Endothelial cell (in vitro differentiated cells): Measurements from ENCODE around the gene PPP1R10. TPM values are rescaled to one million over a fixed set of nuclear protein-coding genes. Genes with fewer than 3 reads are reported as not detected.
"Not testable (repeated sequence)": the region's sequence is repeated elsewhere in the genome, so short reads cannot be mapped to it uniquely, and the experiment has no call there.

ENCODE experiments used
- DNase-seq: peaks from one replicate; pipeline ENCODE4 v3.0.0; 2021; ENCODE audit warnings: low spot score
- H3K27ac Mint-ChIP-seq: one replicate; pipeline ENCODE4 v1.8.0; 2021; ENCODE audit warnings: mixed read lengths, inconsistent platforms; ENCODE audit not compliant: unreplicated experiment
- H3K27me3 Mint-ChIP-seq: one replicate; pipeline ENCODE4 v1.8.0; 2021; ENCODE audit warnings: mild to moderate bottlenecking, moderate library complexity, mixed read lengths, inconsistent platforms; ENCODE audit not compliant: unreplicated experiment
- H3K36me3 Mint-ChIP-seq: one replicate; pipeline ENCODE4 v1.8.0; 2021; ENCODE audit warnings: mild to moderate bottlenecking, low read depth, mixed read lengths, inconsistent platforms; ENCODE audit not compliant: unreplicated experiment
- H3K4me1 Mint-ChIP-seq: one replicate; pipeline ENCODE4 v1.8.0; 2021; ENCODE audit warnings: mild to moderate bottlenecking, mixed read lengths, inconsistent platforms; ENCODE audit not compliant: unreplicated experiment
- H3K4me3 Mint-ChIP-seq: one replicate; pipeline ENCODE4 v1.8.0; 2021; ENCODE audit warnings: mild to moderate bottlenecking, mixed read lengths, inconsistent platforms; ENCODE audit not compliant: unreplicated experiment
- H3K9me3 Mint-ChIP-seq: one replicate; pipeline ENCODE4 v1.8.0; 2021; ENCODE audit warnings: mixed read lengths, inconsistent platforms; ENCODE audit not compliant: unreplicated experiment
- CTCF ChIP-seq: fragments of 200-600 bp; sonication (generic); IDR thresholded peaks from one replicate; pipeline ENCODE4 v1.5.0; 2021; ENCODE audit warnings: antibody characterized with exemption; ENCODE audit not compliant: unreplicated experiment
- total RNA-seq: library from RNA; stranded (reverse); fragmentation: NEBNext Ultra II Directional; extraction: Animal tissue kit (Norgen Biotek cat#: 25700); gene quantifications from one replicate; pipeline ENCODE4 v1.2.1, GENCODE V29; 2021; ENCODE audit not compliant: unreplicated experiment

The PPP1R10 gene
- total RNA-seq, 1 donor from 2014 or later: 75.8 TPM

- TF ChIP-seq CTCF: no peak
- no peaks in the 10 kb centered on the region for H3K9me3 Mint-ChIP-seq
- peak overlapping the region; percentile 45 for H3K4me3 Mint-ChIP-seq
- H3K36me3 Mint-ChIP-seq: peaks cover 32% of the 10 kb centered on the region
- peak; percentile 25 for DNase-seq
- peaks cover 36% of the 10 kb centered on the region for H3K4me1 Mint-ChIP-seq
- peak overlapping the region; percentile 82 for H3K27ac Mint-ChIP-seq
- peaks cover 21% of the 10 kb centered on the region for H3K27me3 Mint-ChIP-seq
Measured at GRCh38 chr6:30599625-30600324, 17.3 kb downstream of the PPP1R10 start.

GRCh38 chr6:30598912-30599624 is 18.0 kb downstream of the PPP1R10 start:
- DNase-seq: no peak
- Mint-ChIP-seq H3K27ac (peak overlapping the region; percentile 82), H3K4me3 (no peak overlapping the region), H3K9me3 (no peaks in the 10 kb centered on the region), H3K27me3 (peaks cover 17% of the 10 kb centered on the region), H3K4me1 (peaks cover 30% of the 10 kb centered on the region), H3K36me3 (peaks cover 25% of the 10 kb centered on the region)
- no peak for TF ChIP-seq CTCF

- Mint-ChIP-seq H3K27me3 (peaks cover 17% of the 10 kb centered on the region), H3K4me1 (peaks cover 25% of the 10 kb centered on the region), H3K27ac (peak overlapping the region; percentile 40), H3K36me3 (peaks cover 13% of the 10 kb centered on the region)
- TF ChIP-seq CTCF: peak; percentile 78
- H3K9me3 Mint-ChIP-seq, H3K4me3 Mint-ChIP-seq: not testable (repeated sequence)
- DNase-seq: peak; percentile 89
Measured at GRCh38 chr6:30597315-30598144, 19.5 kb downstream of the PPP1R10 start.

- no peak for DNase-seq
- peak overlapping the region; percentile 64 for H3K4me3 Mint-ChIP-seq
- peaks cover 5% of the 10 kb centered on the region for H3K4me1 Mint-ChIP-seq
- peak overlapping the region; percentile 5 for H3K27ac Mint-ChIP-seq
- H3K27me3 Mint-ChIP-seq: peaks cover 12% of the 10 kb centered on the region
- TF ChIP-seq CTCF: no peak
- no peaks in the 10 kb centered on the region for H3K9me3 Mint-ChIP-seq
- H3K36me3 Mint-ChIP-seq: peaks cover 39% of the 10 kb centered on the region
Measured at GRCh38 chr6:30592287-30592686, 24.8 kb downstream of the PPP1R10 start.
